Measurements from ENCODE around the gene NEMF. TPM values are rescaled to one million over a fixed set of nuclear protein-coding genes. Genes with fewer than 3 reads are reported as not detected.
"Not testable (repeated sequence)": the region's sequence is repeated elsewhere in the genome, so short reads cannot be mapped to it uniquely, and the experiment has no call there.

NEMF gene
- total RNA-seq, 1 donor from 2014 or later: 83.0 TPM

DNA sequence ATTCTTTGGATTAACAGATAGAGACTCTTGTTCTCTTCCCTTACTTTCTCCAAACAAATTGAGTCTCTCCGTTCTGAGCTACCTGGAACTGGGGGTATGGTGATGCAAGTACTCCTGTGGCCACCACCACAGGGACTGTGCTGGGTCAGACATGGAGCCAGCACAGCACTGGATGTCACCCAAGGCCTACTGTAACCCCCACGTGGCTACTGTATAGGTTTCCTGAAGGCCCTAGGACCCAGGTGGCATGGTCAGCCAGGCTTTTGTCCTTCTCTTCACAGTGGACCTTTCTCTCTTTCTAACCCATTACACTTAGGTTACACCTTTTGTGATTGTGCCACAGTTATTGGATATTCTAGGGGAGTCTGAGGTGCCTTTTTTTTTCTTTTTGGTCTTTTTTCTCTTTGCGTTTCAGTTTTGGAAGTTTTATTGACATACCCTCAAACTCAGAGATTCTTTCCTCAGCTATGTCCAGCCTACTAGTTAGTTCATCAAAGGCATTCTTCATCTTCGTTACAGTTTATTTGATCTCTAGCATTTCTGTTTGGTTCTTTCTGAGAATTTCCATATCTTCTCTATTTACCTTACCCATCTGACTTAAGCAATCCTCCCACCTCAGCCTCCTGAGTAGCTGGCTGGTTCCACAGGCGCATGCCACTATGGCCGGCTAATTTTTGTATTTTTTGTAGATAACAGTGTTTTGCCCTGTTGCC, 90.6 kb downstream of the NEMF start:
- no peaks in the 10 kb centered on the region for H3K36me3 Mint-ChIP-seq
- Histone ChIP-seq H3K79me2 (ENCODE audit: low read depth) (no peaks in the 10 kb centered on the region), H3K4me3 (no peak overlapping the region), H3K9me3 (ENCODE audit: low read depth) (no peaks in the 10 kb centered on the region), H3F3A (ENCODE audit: low read depth) (peaks cover 5% of the 10 kb centered on the region), H3K4me1 (peaks cover 4% of the 10 kb centered on the region), H3K4me2 (no peak overlapping the region), H3K27ac (no peak overlapping the region), H3K27me3 (no peaks in the 10 kb centered on the region), H2AFZ (replicated peaks) (no peak overlapping the region), H4K20me1 (ENCODE audit: low read depth) (no peaks in the 10 kb centered on the region), H3K36me3 (no peaks in the 10 kb centered on the region), H3K9ac (no peak overlapping the region)
- no peak overlapping the region for H3K27ac Mint-ChIP-seq
- TF ChIP-seq EZH2phosphoT487 (IDR thresholded peaks at IDR 0.05): no peak
- TF ChIP-seq, protein P1, sequence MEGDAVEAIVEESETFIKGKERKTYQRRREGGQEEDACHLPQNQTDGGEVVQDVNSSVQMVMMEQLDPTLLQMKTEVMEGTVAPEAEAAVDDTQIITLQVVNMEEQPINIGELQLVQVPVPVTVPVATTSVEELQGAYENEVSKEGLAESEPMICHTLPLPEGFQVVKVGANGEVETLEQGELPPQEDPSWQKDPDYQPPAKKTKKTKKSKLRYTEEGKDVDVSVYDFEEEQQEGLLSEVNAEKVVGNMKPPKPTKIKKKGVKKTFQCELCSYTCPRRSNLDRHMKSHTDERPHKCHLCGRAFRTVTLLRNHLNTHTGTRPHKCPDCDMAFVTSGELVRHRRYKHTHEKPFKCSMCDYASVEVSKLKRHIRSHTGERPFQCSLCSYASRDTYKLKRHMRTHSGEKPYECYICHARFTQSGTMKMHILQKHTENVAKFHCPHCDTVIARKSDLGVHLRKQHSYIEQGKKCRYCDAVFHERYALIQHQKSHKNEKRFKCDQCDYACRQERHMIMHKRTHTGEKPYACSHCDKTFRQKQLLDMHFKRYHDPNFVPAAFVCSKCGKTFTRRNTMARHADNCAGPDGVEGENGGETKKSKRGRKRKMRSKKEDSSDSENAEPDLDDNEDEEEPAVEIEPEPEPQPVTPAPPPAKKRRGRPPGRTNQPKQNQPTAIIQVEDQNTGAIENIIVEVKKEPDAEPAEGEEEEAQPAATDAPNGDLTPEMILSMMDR (IDR thresholded peaks at IDR 0.05): no peak
- no peak for TF ChIP-seq EZH2 (IDR thresholded peaks at IDR 0.05)
- no peak overlapping the region for H3K4me3 Mint-ChIP-seq
- DNase-seq (ENCODE audit: low spot score): no peak
- peaks cover 4% of the 10 kb centered on the region for H3K4me1 Mint-ChIP-seq
- H3K9me3 Mint-ChIP-seq: no peaks in the 10 kb centered on the region
- H3K27me3 Mint-ChIP-seq (ENCODE audit: insufficient read depth, low read depth): peaks cover 3% of the 10 kb centered on the region

- H3K4me3 Mint-ChIP-seq: no peak overlapping the region
- no peak for DNase-seq (ENCODE audit: low spot score)
- no peaks in the 10 kb centered on the region for H3K27me3 ChIP-seq
- H2AFZ ChIP-seq (replicated peaks): no peak overlapping the region
- H4K20me1 ChIP-seq (ENCODE audit: low read depth): no peaks in the 10 kb centered on the region
- no peaks in the 10 kb centered on the region for H3F3A ChIP-seq (ENCODE audit: low read depth)
- H3K9ac ChIP-seq: no peak overlapping the region
- no peaks in the 10 kb centered on the region for H3K4me1 ChIP-seq
- peaks cover 4% of the 10 kb centered on the region for H3K27me3 Mint-ChIP-seq (ENCODE audit: insufficient read depth, low read depth)
- no peaks in the 10 kb centered on the region for H3K4me1 Mint-ChIP-seq
- no peak overlapping the region for H3K4me2 ChIP-seq
- H3K9me3 ChIP-seq (ENCODE audit: low read depth): no peaks in the 10 kb centered on the region
- H3K27ac Mint-ChIP-seq: no peak overlapping the region
- H3K9me3 Mint-ChIP-seq: no peaks in the 10 kb centered on the region
- TF ChIP-seq EZH2 (IDR thresholded peaks at IDR 0.05) (no peak), EZH2phosphoT487 (IDR thresholded peaks at IDR 0.05) (no peak)
- TF ChIP-seq, protein P1 (IDR thresholded peaks at IDR 0.05): no peak
- no peaks in the 10 kb centered on the region for H3K36me3 Mint-ChIP-seq
- no peak overlapping the region for H3K27ac ChIP-seq
- no peak overlapping the region for H3K4me3 ChIP-seq
- no peaks in the 10 kb centered on the region for H3K36me3 ChIP-seq
- H3K79me2 ChIP-seq (ENCODE audit: low read depth): no peaks in the 10 kb centered on the region
These were observed 97.2 kb downstream of the NEMF start for GRCh38 chr14:49755378-49755777.

- Histone ChIP-seq H3K4me2 (no peak overlapping the region), H3K4me1 (no peaks in the 10 kb centered on the region), H3K27me3 (no peaks in the 10 kb centered on the region), H3K27ac (no peak overlapping the region), H2AFZ (replicated peaks) (no peak overlapping the region), H4K20me1 (ENCODE audit: low read depth) (no peaks in the 10 kb centered on the region), H3K9me3 (ENCODE audit: low read depth) (no peaks in the 10 kb centered on the region), H3K79me2 (ENCODE audit: low read depth) (no peaks in the 10 kb centered on the region), H3F3A (ENCODE audit: low read depth) (no peaks in the 10 kb centered on the region), H3K9ac (no peak overlapping the region), H3K36me3 (no peaks in the 10 kb centered on the region), H3K4me3 (no peak overlapping the region)
- H3K27me3 Mint-ChIP-seq (ENCODE audit: insufficient read depth, low read depth): peaks cover 4% of the 10 kb centered on the region
- TF ChIP-seq EZH2phosphoT487 (IDR thresholded peaks at IDR 0.05) (no peak), EZH2 (IDR thresholded peaks at IDR 0.05) (no peak)
- TF ChIP-seq, protein P1 (IDR thresholded peaks at IDR 0.05): no peak
- H3K4me1 Mint-ChIP-seq: no peaks in the 10 kb centered on the region
- DNase-seq (ENCODE audit: low spot score): no peak
- H3K9me3 Mint-ChIP-seq: no peaks in the 10 kb centered on the region
- no peak overlapping the region for H3K27ac Mint-ChIP-seq
- no peak overlapping the region for H3K4me3 Mint-ChIP-seq
- no peaks in the 10 kb centered on the region for H3K36me3 Mint-ChIP-seq
These were observed 98.0 kb downstream of the NEMF start for GRCh38 chr14:49754570-49755097.

GRCh38 chr14:49746476-49746875, 106.1 kb downstream of the NEMF start:
- H3K27me3 ChIP-seq; H3K4me3 ChIP-seq; H3K9ac ChIP-seq; H3K79me2 ChIP-seq (ENCODE audit: low read depth); DNase-seq (ENCODE audit: low spot score); H3K27ac ChIP-seq; H3K4me1 ChIP-seq; H3K4me3 Mint-ChIP-seq; H3K9me3 ChIP-seq (ENCODE audit: low read depth); H3F3A ChIP-seq (ENCODE audit: low read depth); H3K36me3 ChIP-seq; H4K20me1 ChIP-seq (ENCODE audit: low read depth); H3K36me3 Mint-ChIP-seq; H3K4me2 ChIP-seq; H2AFZ ChIP-seq (replicated peaks); H3K9me3 Mint-ChIP-seq; H3K4me1 Mint-ChIP-seq; H3K27ac Mint-ChIP-seq; H3K27me3 Mint-ChIP-seq (ENCODE audit: insufficient read depth, low read depth): not testable (repeated sequence)
